ENCODE measurements around the gene NUP153.

Gene NUP153

DNA sequence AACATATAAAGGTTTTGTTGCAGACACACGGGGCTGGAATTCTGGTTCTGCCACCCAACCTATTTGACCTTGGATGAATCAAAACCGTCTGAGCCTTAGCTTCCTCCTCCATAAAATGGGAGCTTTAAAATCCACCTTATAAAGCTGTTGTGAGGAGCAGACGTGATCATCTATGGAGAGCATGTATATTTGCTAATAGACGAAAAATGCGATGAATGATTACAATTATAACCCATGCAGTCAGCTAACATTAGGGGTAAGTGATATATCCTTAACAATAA is 586 bp upstream of the NUP153 start:
- peak overlapping the region; percentile 77 for H3K4me2 ChIP-seq
- H3K27ac ChIP-seq = peak overlapping the region; percentile 100; the same call in 1 of the 2 replicates
- TF ChIP-seq, protein P1, sequence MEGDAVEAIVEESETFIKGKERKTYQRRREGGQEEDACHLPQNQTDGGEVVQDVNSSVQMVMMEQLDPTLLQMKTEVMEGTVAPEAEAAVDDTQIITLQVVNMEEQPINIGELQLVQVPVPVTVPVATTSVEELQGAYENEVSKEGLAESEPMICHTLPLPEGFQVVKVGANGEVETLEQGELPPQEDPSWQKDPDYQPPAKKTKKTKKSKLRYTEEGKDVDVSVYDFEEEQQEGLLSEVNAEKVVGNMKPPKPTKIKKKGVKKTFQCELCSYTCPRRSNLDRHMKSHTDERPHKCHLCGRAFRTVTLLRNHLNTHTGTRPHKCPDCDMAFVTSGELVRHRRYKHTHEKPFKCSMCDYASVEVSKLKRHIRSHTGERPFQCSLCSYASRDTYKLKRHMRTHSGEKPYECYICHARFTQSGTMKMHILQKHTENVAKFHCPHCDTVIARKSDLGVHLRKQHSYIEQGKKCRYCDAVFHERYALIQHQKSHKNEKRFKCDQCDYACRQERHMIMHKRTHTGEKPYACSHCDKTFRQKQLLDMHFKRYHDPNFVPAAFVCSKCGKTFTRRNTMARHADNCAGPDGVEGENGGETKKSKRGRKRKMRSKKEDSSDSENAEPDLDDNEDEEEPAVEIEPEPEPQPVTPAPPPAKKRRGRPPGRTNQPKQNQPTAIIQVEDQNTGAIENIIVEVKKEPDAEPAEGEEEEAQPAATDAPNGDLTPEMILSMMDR (conservative IDR thresholded peaks at IDR 0.05; ENCODE audit: low read depth, low read length) = no peak
- H3K27me3 ChIP-seq (ENCODE audit: insufficient read depth, low read depth) = no peaks in the 10 kb centered on the region
- H3K36me3 ChIP-seq (ENCODE audit: insufficient read depth) = no peaks in the 10 kb centered on the region
- H2AFZ ChIP-seq (ENCODE audit: low read depth) = peak overlapping the region; percentile 70
- H3K4me3 ChIP-seq (IDR thresholded peaks at IDR 0.05; ENCODE audit: insufficient read depth, low read depth, low read length) = no peak overlapping the region
- peaks cover 36% of the 10 kb centered on the region for H3K79me2 ChIP-seq (ENCODE audit: insufficient read depth, low read depth)
- 0 out of 2 replicates have a peak, but pooled peaks cover 3% of the 10 kb centered on the region for H4K20me1 ChIP-seq (ENCODE audit: insufficient read depth)
- H3K4me1 ChIP-seq (ENCODE audit: low read depth, poor library complexity, severe bottlenecking) = peaks cover 28% of the 10 kb centered on the region
- H3K9ac ChIP-seq = peak overlapping the region; percentile 100; the same call in 1 of the 2 replicates

DNA sequence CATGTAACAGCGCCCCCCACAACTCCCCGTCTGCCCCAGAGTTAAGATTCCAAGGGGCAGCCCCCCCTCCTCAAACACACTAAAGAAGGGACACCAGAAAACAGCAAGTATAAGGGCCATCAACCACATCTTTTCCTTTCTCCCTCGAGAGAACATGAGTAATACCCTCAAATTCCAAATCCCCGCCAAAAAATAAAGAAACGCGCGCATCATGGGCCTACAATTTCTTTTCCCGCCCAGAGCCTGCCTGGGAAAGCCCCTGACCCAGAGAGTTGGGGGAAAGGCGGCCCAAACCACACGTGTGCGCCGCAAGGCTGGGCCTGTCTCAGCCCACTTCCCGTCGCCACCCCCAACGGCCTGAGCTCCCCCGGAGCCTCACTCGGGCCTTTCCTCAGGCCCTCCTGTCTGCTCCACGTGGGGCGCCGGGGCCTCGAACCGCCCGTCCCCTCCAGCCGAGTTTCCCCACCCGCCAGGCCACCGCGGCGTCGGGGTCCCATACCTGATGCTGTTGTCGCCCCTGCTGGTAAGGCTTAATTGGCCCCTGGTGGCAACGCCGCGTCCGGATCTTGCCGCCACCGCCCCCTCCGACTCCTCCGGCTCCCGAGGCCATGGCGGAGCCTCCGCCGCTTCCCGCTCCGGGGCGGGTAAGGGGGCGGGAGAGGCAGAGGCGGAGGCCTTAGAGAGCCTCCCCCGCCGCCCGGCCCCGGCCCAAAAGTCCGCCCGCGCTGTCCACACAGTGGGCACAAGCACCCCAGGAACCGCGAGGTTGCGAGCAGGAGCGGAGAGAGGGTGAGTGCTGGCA is 746 bp downstream of the NUP153 start:
- H3K9ac ChIP-seq = peak overlapping the region; percentile 100
- H4K20me1 ChIP-seq (ENCODE audit: insufficient read depth) = peaks cover 12% of the 10 kb centered on the region; the same call in 1 of the 2 replicates
- TF ChIP-seq, protein P1 (conservative IDR thresholded peaks at IDR 0.05; ENCODE audit: low read depth, low read length) = no peak
- peaks cover 48% of the 10 kb centered on the region for H3K79me2 ChIP-seq (ENCODE audit: insufficient read depth, low read depth)
- no peaks in the 10 kb centered on the region for H3K36me3 ChIP-seq (ENCODE audit: insufficient read depth)
- peak overlapping the region; percentile 55; the same call in 1 of the 2 replicates for H2AFZ ChIP-seq (ENCODE audit: low read depth)
- H3K4me2 ChIP-seq = peak overlapping the region; percentile 46
- H3K4me3 ChIP-seq (IDR thresholded peaks at IDR 0.05; ENCODE audit: insufficient read depth, low read depth, low read length) = no peak overlapping the region
- H3K27me3 ChIP-seq (ENCODE audit: insufficient read depth, low read depth) = no peaks in the 10 kb centered on the region
- peak overlapping the region; percentile 100 for H3K27ac ChIP-seq
- H3K4me1 ChIP-seq (ENCODE audit: low read depth, poor library complexity, severe bottlenecking) = peaks cover 33% of the 10 kb centered on the region

DNA sequence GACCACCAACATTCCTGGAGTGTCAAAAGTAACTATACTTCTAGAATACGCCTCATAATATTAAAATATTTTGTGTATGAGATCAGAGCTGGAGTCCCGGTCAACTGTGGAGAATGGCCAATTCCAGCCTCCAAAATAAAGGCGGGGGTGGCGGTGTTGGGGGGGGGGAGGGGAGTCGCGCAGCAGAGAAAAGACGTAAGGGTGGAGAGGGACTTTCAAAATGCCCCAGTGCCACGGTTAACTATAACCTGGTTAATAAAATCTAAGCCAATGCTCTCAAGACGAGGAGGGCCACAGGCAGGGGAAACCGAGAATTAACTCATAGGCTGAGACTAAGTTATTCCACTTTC is 1.3 kb downstream of the NUP153 start:
- H3K27ac ChIP-seq = peak overlapping the region; percentile 100
- H3K79me2 ChIP-seq (ENCODE audit: insufficient read depth, low read depth) = peaks cover 53% of the 10 kb centered on the region
- H3K36me3 ChIP-seq (ENCODE audit: insufficient read depth) = no peaks in the 10 kb centered on the region
- no peaks in the 10 kb centered on the region for H3K27me3 ChIP-seq (ENCODE audit: insufficient read depth, low read depth)
- H2AFZ ChIP-seq (ENCODE audit: low read depth) = peak overlapping the region; percentile 55; the same call in 1 of the 2 replicates
- peak overlapping the region; percentile 68 for H3K4me2 ChIP-seq
- peaks cover 18% of the 10 kb centered on the region for H4K20me1 ChIP-seq (ENCODE audit: insufficient read depth)
- H3K9ac ChIP-seq = peak overlapping the region; percentile 100
- TF ChIP-seq, protein P1 (conservative IDR thresholded peaks at IDR 0.05; ENCODE audit: low read depth, low read length) = no peak
- H3K4me1 ChIP-seq (ENCODE audit: low read depth, poor library complexity, severe bottlenecking) = peaks cover 38% of the 10 kb centered on the region
- H3K4me3 ChIP-seq (IDR thresholded peaks at IDR 0.05; ENCODE audit: insufficient read depth, low read depth, low read length) = no peak overlapping the region

DNA sequence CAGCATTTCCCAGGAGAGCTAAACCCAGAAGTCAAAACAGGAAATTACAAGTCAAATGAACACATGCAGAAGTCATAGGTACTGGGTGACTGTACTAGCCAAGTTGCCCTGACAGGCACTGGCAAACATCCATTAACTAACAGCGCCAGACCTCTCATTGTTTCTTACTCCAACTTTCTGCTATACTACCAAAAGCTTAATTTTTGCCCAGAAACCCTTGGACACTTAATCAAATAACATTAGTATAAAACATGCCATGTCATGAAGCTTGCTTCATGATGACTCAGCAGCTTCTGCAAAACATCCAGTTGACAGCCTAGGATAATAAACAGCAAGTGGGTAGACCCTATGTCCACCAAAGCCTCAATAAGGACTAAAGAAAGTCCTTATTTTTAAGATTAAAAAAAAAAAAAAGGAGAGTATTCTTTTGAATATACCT is 3.5 kb downstream of the NUP153 start:
- H3K36me3 ChIP-seq (ENCODE audit: insufficient read depth) = no peaks in the 10 kb centered on the region
- H4K20me1 ChIP-seq (ENCODE audit: insufficient read depth) = peaks cover 38% of the 10 kb centered on the region
- H3K27me3 ChIP-seq (ENCODE audit: insufficient read depth, low read depth) = no peaks in the 10 kb centered on the region
- H3K4me2 ChIP-seq = peak overlapping the region; percentile 14; the same call in 1 of the 2 replicates
- peaks cover 75% of the 10 kb centered on the region for H3K79me2 ChIP-seq (ENCODE audit: insufficient read depth, low read depth)
- no peak overlapping the region for H2AFZ ChIP-seq (ENCODE audit: low read depth)
- TF ChIP-seq, protein P1 (conservative IDR thresholded peaks at IDR 0.05; ENCODE audit: low read depth, low read length) = no peak
- H3K4me1 ChIP-seq (ENCODE audit: low read depth, poor library complexity, severe bottlenecking) = peaks cover 57% of the 10 kb centered on the region
- H3K4me3 ChIP-seq (IDR thresholded peaks at IDR 0.05; ENCODE audit: insufficient read depth, low read depth, low read length) = no peak overlapping the region
- no peak overlapping the region for H3K9ac ChIP-seq
- H3K27ac ChIP-seq = peak overlapping the region; percentile 12; the same call in 1 of the 2 replicates

Measured in KMS-11 (cell line).